H9 (cell line): Measurements from ENCODE around the gene MAPK7. TPM values are rescaled to one million over a fixed set of nuclear protein-coding genes. Genes with fewer than 3 reads are reported as not detected.

Source experiments
- DNase-seq: peaks from one replicate; pipeline ENCODE4 v3.0.0-alpha.2; 2017
- H2AFZ ChIP-seq: one replicate; pipeline ENCODE4 v1.6.1; 2013; ENCODE audit warnings: mild to moderate bottlenecking, low read length, control low read depth, moderate library complexity
- H2AK5ac ChIP-seq: 2 replicates; pipeline ENCODE4 v1.6.1; 2013; ENCODE audit warnings: low read length, control low read depth, mixed read lengths; ENCODE audit not compliant: insufficient read length
- H2BK120ac ChIP-seq: one replicate; pipeline ENCODE4 v1.6.1; 2013; ENCODE audit warnings: low read depth, mild to moderate bottlenecking, low read length, control low read depth, inconsistent platforms; ENCODE audit not compliant: poor library complexity, severe bottlenecking
- H2BK12ac ChIP-seq: 2 replicates; pipeline ENCODE4 v1.6.1; 2013; ENCODE audit warnings: low read length, control low read depth, mixed read lengths, low read depth; ENCODE audit not compliant: insufficient read length
- H2BK15ac ChIP-seq: 2 replicates; pipeline ENCODE4 v1.6.1; 2013; ENCODE audit warnings: low read depth, low read length, control low read depth
- H2BK20ac ChIP-seq: one replicate; pipeline ENCODE4 v1.6.1; 2013; ENCODE audit warnings: low read depth, mild to moderate bottlenecking, low read length, control low read depth, inconsistent platforms; ENCODE audit not compliant: poor library complexity, severe bottlenecking
- H2BK5ac ChIP-seq: 2 replicates; pipeline ENCODE4 v1.6.1; 2013; ENCODE audit warnings: low read length, control low read depth, mixed read lengths; ENCODE audit not compliant: insufficient read length
- H3K14ac ChIP-seq: 2 replicates; pipeline ENCODE4 v1.6.1; 2013; ENCODE audit warnings: low read length, control low read depth; ENCODE audit not compliant: insufficient read depth
- H3K18ac ChIP-seq: 2 replicates; pipeline ENCODE4 v1.6.1; 2013; ENCODE audit warnings: low read depth, mild to moderate bottlenecking, mixed read lengths, low read length, control low read depth; ENCODE audit not compliant: insufficient read length
- H3K23ac ChIP-seq: 2 replicates; pipeline ENCODE4 v1.6.1; 2013; ENCODE audit warnings: low read length, control low read depth, mixed read lengths, low read depth; ENCODE audit not compliant: insufficient read length
- H3K23me2 ChIP-seq: 2 replicates; pipeline ENCODE4 v1.6.1; 2013; ENCODE audit warnings: low read depth, mild to moderate bottlenecking, mixed read lengths, low read length, control low read depth; ENCODE audit not compliant: insufficient read length, poor library complexity, severe bottlenecking
- H3K27ac ChIP-seq: 2 replicates; pipeline ENCODE4 v1.5.1; 2013; ENCODE audit warnings: low read length, control low read depth, mixed read lengths, low read depth; ENCODE audit not compliant: insufficient read length
- H3K27me3 ChIP-seq: 2 replicates; pipeline ENCODE4 v1.6.1; 2013; ENCODE audit warnings: low read length, control low read depth, inconsistent platforms; ENCODE audit not compliant: insufficient read depth
- H3K4ac ChIP-seq: 2 replicates; pipeline ENCODE4 v1.6.1; 2013; ENCODE audit warnings: low read depth, mild to moderate bottlenecking, control low read depth, inconsistent platforms, low read length, moderate library complexity
- H3K4me1 ChIP-seq: 2 replicates; pipeline ENCODE4 v1.6.1; 2013; ENCODE audit warnings: low read length, control low read depth, inconsistent platforms; ENCODE audit not compliant: insufficient read depth
- H3K4me2 ChIP-seq: 2 replicates; pipeline ENCODE4 v1.6.1; 2013; ENCODE audit warnings: low read length, control low read depth, mixed read lengths; ENCODE audit not compliant: insufficient read length, insufficient read depth
- H3K56ac ChIP-seq: 2 replicates; pipeline ENCODE4 v1.6.1; 2013; ENCODE audit warnings: low read depth, mild to moderate bottlenecking, mixed read lengths, low read length, control low read depth; ENCODE audit not compliant: insufficient read length
- H3K79me1 ChIP-seq: 2 replicates; pipeline ENCODE4 v1.6.1; 2013; ENCODE audit warnings: low read depth, mild to moderate bottlenecking, moderate library complexity, low read length, control low read depth, inconsistent platforms; ENCODE audit not compliant: insufficient read depth, poor library complexity, severe bottlenecking
- H3K79me2 ChIP-seq: 2 replicates; pipeline ENCODE4 v1.6.1; 2013; ENCODE audit warnings: low read length, control low read depth, inconsistent platforms; ENCODE audit not compliant: insufficient read depth
- H3K9ac ChIP-seq: 2 replicates; pipeline ENCODE4 v1.6.1; 2013; ENCODE audit warnings: low read length, control low read depth, mixed read lengths; ENCODE audit not compliant: insufficient read length; ENCODE audit errors: extremely low read depth
- H3K9me3 ChIP-seq: one replicate; pipeline ENCODE4 v1.6.1; 2013; ENCODE audit warnings: low read depth, low read length, inconsistent platforms; ENCODE audit not compliant: control insufficient read depth
- H3T11ph ChIP-seq: one replicate; pipeline ENCODE4 v1.6.1; 2013; ENCODE audit warnings: mild to moderate bottlenecking, low read length, control low read depth, inconsistent platforms
- H4K20me1 ChIP-seq: one replicate; pipeline ENCODE4 v1.6.1; 2013; ENCODE audit not compliant: control insufficient read depth, insufficient read length, insufficient read depth
- H4K5ac ChIP-seq: 2 replicates; pipeline ENCODE4 v1.6.1; 2013; ENCODE audit warnings: low read depth, mild to moderate bottlenecking, mixed read lengths, low read length, control low read depth; ENCODE audit not compliant: insufficient read length
- H4K8ac ChIP-seq: replicated peaks from 2 replicates; pipeline ENCODE4 v1.6.1; 2013; ENCODE audit warnings: low read length, control low read depth, mixed read lengths, low read depth; ENCODE audit not compliant: insufficient read length
- H4K91ac ChIP-seq: 2 replicates; pipeline ENCODE4 v1.6.1; 2013; ENCODE audit warnings: low read depth, mild to moderate bottlenecking, moderate library complexity, mixed read lengths, low read length, control low read depth; ENCODE audit not compliant: insufficient read length
- H3K27ac Mint-ChIP-seq, 3 experiments: 2 replicates in 2 of 3; 3 replicates in 1 of 3; pipeline ENCODE4 v1.8.0; 2020 to 2021; ENCODE audit warnings: mixed read lengths in 3 of 3, mild to moderate bottlenecking in 1 of 3, moderate library complexity in 1 of 3
- H3K27me3 Mint-ChIP-seq: 2 replicates; pipeline ENCODE4 v1.8.0; 2021; ENCODE audit warnings: low read depth, mild to moderate bottlenecking, moderate library complexity, mixed read lengths
- H3K36me3 Mint-ChIP-seq, 3 experiments: 2 replicates in 2 of 3; 3 replicates in 1 of 3; pipeline ENCODE4 v1.8.0; 2020 to 2021; ENCODE audit warnings: low read depth in 3 of 3, mixed read lengths in 3 of 3; ENCODE audit not compliant: insufficient read depth in 1 of 3
- H3K4me1 Mint-ChIP-seq, 2 experiments: 2 replicates each; pipeline ENCODE4 v1.8.0; 2020; ENCODE audit warnings: mixed read lengths in 2 of 2
- H3K4me3 Mint-ChIP-seq, 2 experiments: 2 replicates in 1 of 2; 3 replicates in 1 of 2; pipeline ENCODE4 v1.8.0; 2020 to 2021; ENCODE audit warnings: mild to moderate bottlenecking in 2 of 2, mixed read lengths in 2 of 2, moderate library complexity in 1 of 2
- H3K9me3 Mint-ChIP-seq, 2 experiments: 2 replicates in 1 of 2; 3 replicates in 1 of 2; pipeline ENCODE4 v1.8.0; 2020; ENCODE audit warnings: mild to moderate bottlenecking in 2 of 2, mixed read lengths in 2 of 2, moderate library complexity in 1 of 2
- CTCF ChIP-seq: fragments of 200-600 bp; sonication (generic); conservative IDR thresholded peaks from 3 replicates; pipeline ENCODE4 v1.8.0; 2021; ENCODE audit warnings: antibody characterized with exemption, mild to moderate bottlenecking
- WGBS: extraction: QIAGEN DNeasy Blood & Tissue Kit; methylation state at CpG from one replicate; pipeline ENCODE4 v1.1.7; 2013; ENCODE audit warnings: missing lambda C conversion rate, low lambda C conversion rate, mixed read lengths; ENCODE audit not compliant: insufficient read length; ENCODE audit errors: extremely low coverage; 5-methylcytosine and 5-hydroxymethylcytosine counted together
- total RNA-seq: library from RNA; stranded (reverse); gene quantifications from 2 replicates; pipeline ENCODE4 v1.2.1, GENCODE V29; 2021

The MAPK7 gene
- total RNA-seq, 1 experiment from 2014 or later, result 43.8 TPM

- Histone ChIP-seq H3K14ac (no peak overlapping the region), H3K27me3 (no peaks in the 10 kb centered on the region), H3K56ac (no peak overlapping the region), H3K23ac (no peak overlapping the region), H3K4ac (no peak overlapping the region), H3T11ph (no peak overlapping the region), H2BK15ac (no peak overlapping the region), H3K18ac (no peak overlapping the region), H4K5ac (no peak overlapping the region), H3K9ac (no peak overlapping the region), H3K27ac (no peak overlapping the region), H2BK120ac (no peak overlapping the region), H3K23me2 (no peaks in the 10 kb centered on the region), H4K20me1 (no peaks in the 10 kb centered on the region), H4K8ac (no peak overlapping the region), H3K9me3 (no peaks in the 10 kb centered on the region), H4K91ac (no peak overlapping the region), H3K79me2 (no peaks in the 10 kb centered on the region), H2BK5ac (no peak overlapping the region), H3K79me1 (no peaks in the 10 kb centered on the region), H3K4me2 (no peak overlapping the region), H3K4me1 (no peaks in the 10 kb centered on the region; the same call in 1 of the 2 replicates), H2AFZ (no peak overlapping the region), H2BK20ac (no peak overlapping the region), H2AK5ac (no peak overlapping the region), H2BK12ac (no peak overlapping the region)
- DNase-seq, result no peak
- Mint-ChIP-seq H3K27ac (no peak overlapping the region; a peak in 1 of 7 replicates), H3K4me1 (peaks cover 9 to 18% of the 10 kb centered on the region in 2 experiments), H3K4me3 (no peak overlapping the region), H3K27me3 (no peaks in the 10 kb centered on the region; the same call in 1 of the 2 replicates), H3K36me3 (peaks cover 0 to 4% (median 0%) of the 10 kb centered on the region in 3 experiments; a peak in 1 of 7 replicates), H3K9me3 (no peaks in the 10 kb centered on the region; a peak in 1 of 5 replicates)
- WGBS, result no CpG with 5 or more reads among the region's 8 CpGs
- no peak for TF ChIP-seq CTCF
Observed at GRCh38 chr17:19401321-19402010, 23.2 kb downstream of the MAPK7 start.
